Ovary (tissue), 9 donors: ENCODE results near the gene ID3. TPM values are rescaled to one million over a fixed set of nuclear protein-coding genes. Genes with fewer than 3 reads are reported as not detected.

Experiments used
- DNase-seq, 5 donors: peaks; one replicate each; pipeline ENCODE4 v3.0.0-alpha.2; 2019 to 2020
- H3K27ac ChIP-seq, 2 donors: fragments of 200-600 bp; one replicate each; pipeline versions ENCODE4 v1.5.1 to v1.8.0; 2019 to 2022
- H3K27me3 ChIP-seq: fragments of 200-600 bp; one replicate; pipeline ENCODE4 v1.8.0; 2022
- H3K36me3 ChIP-seq: fragments of 200-600 bp; sonication (generic); one replicate; pipeline ENCODE4 v1.5.1; 2019
- H3K4me1 ChIP-seq: one replicate; pipeline ENCODE4 v1.8.1; 2013; ENCODE audit warnings: mild to moderate bottlenecking, moderate library complexity; ENCODE audit not compliant: insufficient read depth
- H3K4me3 ChIP-seq: fragments of 200-600 bp; sonication (generic); one replicate; pipeline ENCODE4 v1.5.1; 2017
- H3K9me3 ChIP-seq, 2 donors: fragments of 200-600 bp in 1 of 2; sonication (generic) in 1 of 2; one replicate each; pipeline versions ENCODE4 v1.5.1 to v1.8.1; 2013 to 2019; ENCODE audit warnings: mild to moderate bottlenecking in 1 of 2, moderate library complexity in 1 of 2
- EP300 ChIP-seq: sonication (generic); formaldehyde crosslinking; IDR thresholded peaks from one replicate; pipeline ENCODE4 v1.6.1; 2017; ENCODE audit warnings: antibody characterized with exemption
- POLR2A ChIP-seq: fragments of 450-650 bp; IDR thresholded peaks from one replicate; pipeline ENCODE4 v1.6.1; 2017; ENCODE audit warnings: antibody characterized with exemption, mild to moderate bottlenecking, moderate library complexity
- WGBS, 3 donors: extraction: QIAGEN DNeasy Blood & Tissue Kit in 1 of 3; methylation state at CpG; one replicate each; pipeline versions ENCODE4 v1.1.5 to v1.1.7; 2013 to 2017; 5-methylcytosine and 5-hydroxymethylcytosine counted together
- intact Hi-C, 4 donors: fragments of 100-400 bp; cut with DNase I; formaldehyde crosslinking; loops; one replicate each; pipeline versions ENCODE4 v1.11.0 to v1.15.1; 2022 to 2023
- polyA plus RNA-seq, 2 donors: library from polyadenylated mRNA; stranded (reverse); fragments of 200-250 nt in 1 of 2; fragments of 350-450 nt in 1 of 2; fragmentation: Illumina TruSeq in 1 of 2; extraction: RNeasy Lipid Tissue Mini Kit (QIAGEN cat#74804) in 1 of 2; gene quantifications; one replicate each; pipeline ENCODE4 v1.2.3, GENCODE V29; 2013 to 2014
- total RNA-seq, 7 donors: library from RNA; depleted of rRNA in 2 of 7; stranded (reverse); fragments of >200 nt in 2 of 7; fragmentation: NEBNext Ultra II Directional in 3 of 7; extraction: Animal tissue kit (Norgen Biotek cat#: 25700) in 3 of 7; gene quantifications; one replicate each; pipeline versions ENCODE4 v1.1.0 to v1.2.4, GENCODE V29; 2016 to 2023
- TF ChIP-seq, protein P1 (sequence below), 3 donors: fragments of 450-650 bp in 2 of 3; fragments of 200-600 bp in 1 of 3; IDR thresholded peaks; one replicate each; pipeline versions ENCODE4 v1.5.1 to v1.8.0; 2016 to 2022; ENCODE audit warnings: antibody characterized with exemption in 3 of 3, mild to moderate bottlenecking in 1 of 3
- donor health status: DM: no; HTN: no; CAD: no; lungs with moderate emphysema.
- donor health status: DM: no; HTN: no; CAD: no.
- donor health status: Bipolar disorder and iron deficiency.
- donor health status: DM: yes; HTN: yes; CAD: no.
- donor health status: DM: no; HTN: no; CAD: no.
- donor health status: DM: yes; HTN: yes; CAD: no.

The ID3 gene
- total and polyA plus RNA-seq, 9 donors: 37.9 to 274 (median 143) TPM

DNA sequence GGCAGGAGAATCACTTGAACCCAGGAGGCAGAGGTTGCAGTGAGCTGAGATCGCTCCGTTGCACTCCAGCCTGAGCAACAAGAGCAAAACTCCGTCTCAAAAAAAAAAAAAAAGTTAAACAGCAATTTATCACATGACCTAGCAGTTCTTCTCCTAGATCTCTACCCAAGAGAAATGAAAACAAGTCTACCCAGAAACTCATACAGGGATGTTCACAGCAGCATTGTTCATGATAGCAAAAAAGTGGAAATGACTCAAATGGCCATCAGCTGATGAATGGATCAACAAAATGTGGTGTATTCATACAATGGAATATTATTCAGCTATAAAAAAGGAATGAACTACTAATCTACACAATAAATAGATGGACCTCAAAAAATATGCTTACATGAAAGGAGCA lies 12.2 kb upstream of the ID3 start:
- TF ChIP-seq POLR2A (no peak), EP300 (no peak)
- TF ChIP-seq, protein P1, sequence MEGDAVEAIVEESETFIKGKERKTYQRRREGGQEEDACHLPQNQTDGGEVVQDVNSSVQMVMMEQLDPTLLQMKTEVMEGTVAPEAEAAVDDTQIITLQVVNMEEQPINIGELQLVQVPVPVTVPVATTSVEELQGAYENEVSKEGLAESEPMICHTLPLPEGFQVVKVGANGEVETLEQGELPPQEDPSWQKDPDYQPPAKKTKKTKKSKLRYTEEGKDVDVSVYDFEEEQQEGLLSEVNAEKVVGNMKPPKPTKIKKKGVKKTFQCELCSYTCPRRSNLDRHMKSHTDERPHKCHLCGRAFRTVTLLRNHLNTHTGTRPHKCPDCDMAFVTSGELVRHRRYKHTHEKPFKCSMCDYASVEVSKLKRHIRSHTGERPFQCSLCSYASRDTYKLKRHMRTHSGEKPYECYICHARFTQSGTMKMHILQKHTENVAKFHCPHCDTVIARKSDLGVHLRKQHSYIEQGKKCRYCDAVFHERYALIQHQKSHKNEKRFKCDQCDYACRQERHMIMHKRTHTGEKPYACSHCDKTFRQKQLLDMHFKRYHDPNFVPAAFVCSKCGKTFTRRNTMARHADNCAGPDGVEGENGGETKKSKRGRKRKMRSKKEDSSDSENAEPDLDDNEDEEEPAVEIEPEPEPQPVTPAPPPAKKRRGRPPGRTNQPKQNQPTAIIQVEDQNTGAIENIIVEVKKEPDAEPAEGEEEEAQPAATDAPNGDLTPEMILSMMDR (IDR thresholded peaks at IDR 0.05): no peak
- WGBS, 3 donors: 68 to 79% (median 68%) methylated on average over 3 of the region's 3 CpGs
- intact Hi-C loops: no loop called here
- Histone ChIP-seq H3K27me3 (no peaks in the 10 kb centered on the region), H3K27ac (no peak overlapping the region), H3K9me3 (no peaks in the 10 kb centered on the region), H3K4me3 (no peak overlapping the region), H3K4me1 (peaks cover 10% of the 10 kb centered on the region), H3K36me3 (no peaks in the 10 kb centered on the region)
- no peak for DNase-seq

GRCh38 chr1:23570001-23570691 lies 10.8 kb upstream of the ID3 start:
- WGBS, 3 donors: 90 to 95% (median 94%) methylated on average over 4 of the region's 4 CpGs

DNA sequence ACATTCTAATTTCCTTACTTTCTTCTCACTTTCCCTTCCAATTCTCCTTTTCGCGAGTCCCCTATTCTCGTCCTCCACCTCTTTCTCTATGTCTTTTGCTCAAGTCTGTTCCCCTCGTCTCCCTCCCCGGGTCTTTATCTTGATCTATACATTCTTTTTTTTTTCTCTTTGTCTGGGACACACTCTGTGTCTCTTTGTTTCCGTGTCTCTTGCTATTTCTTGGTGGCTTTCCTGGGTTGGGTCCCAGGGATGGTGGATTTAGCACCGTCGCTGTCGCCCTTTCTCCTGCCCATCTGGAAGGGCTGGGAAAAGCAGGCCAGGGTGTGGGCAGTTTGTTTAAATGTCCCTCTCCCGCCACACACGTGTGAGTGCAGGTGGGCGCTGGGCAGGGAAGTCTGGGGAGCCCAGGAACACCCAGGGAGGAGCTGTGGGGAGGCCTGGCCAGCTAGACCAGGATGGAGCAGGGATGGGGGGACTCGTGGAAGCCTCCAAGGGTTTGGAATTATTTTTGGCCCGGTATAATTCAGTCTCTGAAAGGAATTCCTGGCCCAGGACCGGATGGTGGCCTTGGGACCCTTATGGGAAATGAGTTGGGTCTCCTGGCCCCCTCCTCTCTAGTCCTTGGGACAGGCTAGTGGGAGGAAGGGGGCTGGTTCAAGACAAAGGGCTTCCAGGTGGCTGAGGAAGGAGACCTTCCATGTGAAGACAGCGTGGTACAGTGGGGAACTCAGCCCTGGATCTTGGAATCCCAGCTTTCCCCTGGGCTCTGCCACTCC lies 9.5 kb upstream of the ID3 start:
- TF ChIP-seq, protein P1 (IDR thresholded peaks at IDR 0.05): no peak
- TF ChIP-seq POLR2A (no peak), EP300 (no peak)
- WGBS, 3 donors: 34 to 38% (median 37%) methylated on average over 16 of the region's 16 CpGs
- intact Hi-C loops: no loop called here
- H3K27me3 ChIP-seq: no peaks in the 10 kb centered on the region
- H3K4me1 ChIP-seq: peaks cover 11% of the 10 kb centered on the region
- no peaks in the 10 kb centered on the region for H3K9me3 ChIP-seq
- H3K27ac ChIP-seq: peak overlapping the region in 1 of 2 donors; percentile 33
- no peaks in the 10 kb centered on the region for H3K36me3 ChIP-seq
- H3K4me3 ChIP-seq: peak overlapping the region; percentile 55
- DNase-seq: no peak

More at GRCh38 chr1:23570001-23570691, 10.8 kb upstream of the ID3 start:
- intact Hi-C loops: no loop called here
- no peaks in the 10 kb centered on the region for H3K9me3 ChIP-seq
- H3K27me3 ChIP-seq: no peaks in the 10 kb centered on the region
- H3K4me1 ChIP-seq: peaks cover 8% of the 10 kb centered on the region
- TF ChIP-seq, protein P1 (IDR thresholded peaks at IDR 0.05): no peak
- TF ChIP-seq POLR2A (no peak), EP300 (no peak)
- no peaks in the 10 kb centered on the region for H3K36me3 ChIP-seq
- H3K4me3 ChIP-seq: no peak overlapping the region
- no peak overlapping the region for H3K27ac ChIP-seq
- no peak for DNase-seq

DNA sequence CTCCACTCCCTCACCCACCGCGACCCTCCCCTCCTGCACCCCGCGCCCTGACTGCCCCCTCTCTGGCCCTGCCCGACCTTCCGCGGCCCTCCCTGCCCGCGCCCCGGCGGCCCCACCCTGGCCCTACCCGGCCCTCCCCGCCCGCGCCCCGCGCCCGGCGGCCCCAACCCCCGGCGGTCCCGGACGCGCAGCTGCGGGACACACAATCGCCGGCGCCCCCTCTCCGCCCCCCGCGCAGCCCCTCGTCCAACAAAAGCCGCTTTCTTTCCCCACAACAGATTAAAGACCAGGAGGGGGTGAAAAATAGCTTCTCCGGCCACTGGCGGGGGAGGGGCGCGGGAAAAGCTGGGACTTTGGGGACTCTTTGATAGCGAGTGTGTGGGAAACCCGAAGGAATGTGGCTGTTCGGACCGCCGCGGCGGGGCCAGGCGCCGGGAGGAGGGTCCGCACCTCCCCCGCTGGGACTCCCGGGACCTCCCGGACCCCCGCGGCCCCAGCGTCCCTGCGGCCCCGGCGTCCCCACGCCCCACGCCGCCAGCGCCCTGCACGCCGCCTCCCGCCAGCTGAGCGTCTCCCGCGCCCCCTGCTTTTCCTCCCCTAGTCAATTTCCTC lies 8.8 kb upstream of the ID3 start:
- intact Hi-C loops: no loop called here
- Histone ChIP-seq H3K9me3 (no peaks in the 10 kb centered on the region), H3K36me3 (no peaks in the 10 kb centered on the region), H3K4me3 (peak overlapping the region; percentile 55), H3K4me1 (peaks cover 15% of the 10 kb centered on the region), H3K27me3 (no peaks in the 10 kb centered on the region), H3K27ac (peak overlapping the region; percentile 33 to 52)
- 1 to 2% (median 2%) methylated on average over 40 to 66 of the region's 66 CpGs for WGBS, 3 donors
- TF ChIP-seq, protein P1 (IDR thresholded peaks at IDR 0.05): no peak
- TF ChIP-seq POLR2A (no peak), EP300 (no peak)
- DNase-seq: peak in 4 of 5 donors; percentile 26 to 55 (median 50)
